NOMO-1 treated with dmso at 0.1 percent for 144 hours (cell line): ENCODE results near the gene BCL2.
A peak's percentile ranks its signal among the peaks of the same experiment; 100 is the strongest.

Experiments used
- DNase-seq: peaks from one replicate; lab custom pipeline; 2025; ENCODE audit not compliant: unreplicated experiment; lab: John Stamatoyannopoulos, UW

The BCL2 gene

DNA sequence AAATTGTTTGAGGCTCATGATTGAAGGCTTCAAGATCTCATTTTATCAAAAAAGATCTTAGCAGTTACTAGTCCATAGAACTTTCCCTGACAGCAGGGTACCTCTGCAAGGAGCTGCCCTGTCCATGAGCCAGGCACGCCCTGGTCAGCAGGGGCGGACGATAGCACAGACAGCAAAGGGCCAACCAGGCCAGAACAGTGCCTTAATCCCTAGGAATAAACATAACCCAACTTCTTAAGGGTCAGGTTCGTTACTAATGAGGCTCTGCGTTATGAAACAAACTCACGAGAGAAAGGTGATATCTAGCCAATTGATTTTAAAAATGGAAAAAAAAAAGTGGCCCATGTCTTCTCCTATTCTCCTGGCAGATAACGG, 59.2 kb downstream of the BCL2 start:
- no peak for DNase-seq

DNA sequence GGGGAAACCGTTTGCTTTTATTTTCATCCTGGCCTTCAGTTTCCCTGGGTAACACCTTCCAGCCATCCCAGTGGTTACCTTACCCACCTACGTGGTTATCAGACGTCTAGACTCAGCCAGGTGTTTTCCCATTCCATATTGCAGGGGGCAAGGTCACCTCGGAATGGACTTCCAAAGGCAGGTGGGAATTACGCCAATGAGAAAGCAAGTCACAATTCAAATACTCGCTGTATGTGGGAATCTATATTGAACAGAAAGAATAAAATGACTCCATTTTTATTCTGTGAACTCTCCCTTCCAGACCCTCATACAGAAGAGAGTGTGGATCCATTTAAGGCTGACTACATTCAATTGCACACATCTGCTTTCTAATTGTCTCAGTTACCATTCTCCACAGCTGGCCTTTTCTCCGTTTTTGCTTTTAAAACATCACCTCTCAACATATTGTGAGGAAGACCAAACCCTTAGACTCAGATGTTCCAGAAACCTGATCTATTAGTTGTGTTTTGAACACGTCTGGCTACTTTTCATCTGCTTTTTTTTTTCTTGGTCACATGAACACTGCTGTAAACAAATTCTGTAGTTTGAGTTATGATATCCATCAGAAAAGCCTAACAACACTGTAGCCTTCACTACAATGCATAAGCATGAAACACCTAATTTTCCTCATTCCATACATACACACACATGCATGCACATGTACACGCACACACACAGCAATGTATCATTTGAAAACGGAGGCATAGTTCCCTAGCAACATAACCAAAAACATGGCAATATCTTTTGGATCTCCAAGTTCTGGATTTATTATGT, 59.8 kb downstream of the BCL2 start:
- DNase-seq = no peak

GRCh38 chr18:63258749-63259566, 60.6 kb downstream of the BCL2 start:
- no peak for DNase-seq

DNA sequence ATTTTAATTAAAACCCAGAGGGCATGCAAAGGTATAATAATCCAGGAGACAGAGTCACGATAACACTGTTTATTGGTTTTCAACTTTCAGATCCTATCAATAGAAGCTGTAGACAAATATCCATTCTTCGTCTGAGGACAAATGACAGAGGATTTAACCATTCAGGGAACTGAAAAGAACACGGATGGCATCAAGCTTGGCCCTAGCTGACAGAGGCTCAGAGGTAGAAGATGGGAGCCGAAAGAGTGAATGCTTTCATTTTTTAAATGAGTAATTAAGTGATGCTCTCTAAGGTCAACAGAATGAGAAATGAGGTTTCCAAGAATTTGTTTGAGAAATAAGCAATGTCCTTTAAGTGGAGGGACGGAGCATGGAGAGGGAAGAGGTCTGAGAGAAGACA, 62.1 kb downstream of the BCL2 start:
- no peak for DNase-seq

- DNase-seq = no peak
Observed at GRCh38 chr18:63255435-63255834, 64.1 kb downstream of the BCL2 start.

- DNase-seq = no peak
Observed at GRCh38 chr18:63254716-63255399, 64.7 kb downstream of the BCL2 start.

DNA sequence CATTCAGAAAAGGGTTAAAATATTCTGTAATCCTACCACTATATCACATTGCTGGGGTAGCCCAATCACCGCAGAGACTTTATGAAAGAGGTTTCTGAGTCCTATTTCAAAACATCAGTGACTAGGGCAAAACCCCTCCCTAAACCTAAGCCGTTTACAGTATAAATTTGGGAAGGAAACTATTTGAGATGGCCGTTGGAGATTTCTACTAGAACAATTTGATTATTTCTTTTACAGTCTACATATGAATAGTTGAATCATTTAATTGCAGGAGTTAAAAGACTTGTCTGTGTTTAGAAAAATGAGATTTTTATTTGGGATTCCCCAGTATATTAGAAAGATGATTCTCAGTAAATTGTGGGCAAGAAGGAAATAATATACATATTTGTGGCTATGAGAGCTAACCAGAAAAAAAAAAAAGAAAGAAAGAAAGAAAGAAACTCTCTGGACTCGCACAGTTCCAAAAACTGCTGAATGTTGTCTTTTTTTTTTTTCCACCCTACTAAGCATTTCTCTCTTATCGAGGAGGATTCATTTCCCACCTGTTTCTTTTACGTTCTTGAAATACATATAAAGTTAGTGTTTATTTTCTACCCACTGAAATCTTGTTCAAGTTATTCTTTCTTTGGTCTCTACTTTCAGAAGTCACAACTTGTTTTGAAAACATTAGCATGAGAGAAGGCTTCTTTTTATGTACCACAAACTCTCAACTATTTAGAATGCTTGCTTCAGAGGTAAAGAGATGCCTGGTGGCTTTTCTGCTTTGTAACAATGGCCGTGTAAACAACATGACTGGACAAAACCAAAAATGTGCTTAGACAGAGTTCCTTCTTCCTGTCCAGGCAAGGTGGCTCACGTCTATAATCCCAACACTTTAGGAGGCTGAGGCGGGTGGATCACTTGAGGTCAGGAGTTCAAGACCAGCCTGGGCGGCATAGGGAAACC, 65.9 kb downstream of the BCL2 start:
- peak; percentile 82 for DNase-seq

GRCh38 chr18:63253014-63253413, 66.6 kb downstream of the BCL2 start:
- DNase-seq = no peak

DNA sequence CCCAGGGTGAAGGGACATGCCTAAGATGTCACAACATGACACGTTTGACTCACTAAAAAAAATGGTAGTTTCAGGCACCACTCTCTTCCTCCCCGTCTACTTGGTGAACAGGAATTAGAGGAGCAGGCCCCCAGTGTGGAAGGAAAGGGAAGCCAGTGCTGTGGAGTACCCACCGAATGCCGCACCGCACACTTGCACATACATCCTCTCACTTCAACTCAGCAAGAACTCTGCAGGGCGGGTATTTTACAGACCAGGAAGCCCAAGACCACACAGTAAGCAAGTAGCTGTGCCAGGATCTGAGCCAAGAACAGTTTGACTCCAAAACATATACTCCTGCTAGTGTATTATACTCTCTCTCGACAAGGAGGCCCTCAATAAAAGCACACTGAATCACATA, 69.8 kb downstream of the BCL2 start:
- DNase-seq = no peak

- no peak for DNase-seq
Observed at GRCh38 chr18:63247926-63248325, 71.6 kb downstream of the BCL2 start.

- no peak for DNase-seq
Observed at GRCh38 chr18:63247506-63247905, 72.1 kb downstream of the BCL2 start.

- DNase-seq = peak; percentile 11
Observed at GRCh38 chr18:63245600-63245999, 74.0 kb downstream of the BCL2 start.

GRCh38 chr18:63244607-63245006, 75.0 kb downstream of the BCL2 start:
- no peak for DNase-seq

GRCh38 chr18:63241760-63242159, 77.8 kb downstream of the BCL2 start:
- no peak for DNase-seq

DNA sequence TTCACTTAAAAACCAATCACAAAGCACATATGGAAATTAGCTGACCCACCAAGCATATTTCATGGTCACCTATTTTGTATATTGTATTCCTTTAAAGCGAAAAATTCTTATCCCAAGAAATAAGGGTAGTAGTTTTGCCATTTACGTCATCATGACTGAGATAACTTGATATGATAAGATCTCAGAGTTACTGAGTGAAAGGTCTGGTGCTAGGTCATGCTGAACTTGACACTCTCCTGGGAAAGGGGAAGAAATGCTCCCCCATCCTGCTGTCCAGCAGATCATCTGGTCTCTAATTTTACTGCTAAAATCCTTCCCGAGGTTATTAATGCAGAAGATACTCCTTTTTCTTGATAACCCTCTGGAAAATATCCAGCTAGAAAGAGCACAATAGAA, 78.3 kb downstream of the BCL2 start:
- no peak for DNase-seq

DNA sequence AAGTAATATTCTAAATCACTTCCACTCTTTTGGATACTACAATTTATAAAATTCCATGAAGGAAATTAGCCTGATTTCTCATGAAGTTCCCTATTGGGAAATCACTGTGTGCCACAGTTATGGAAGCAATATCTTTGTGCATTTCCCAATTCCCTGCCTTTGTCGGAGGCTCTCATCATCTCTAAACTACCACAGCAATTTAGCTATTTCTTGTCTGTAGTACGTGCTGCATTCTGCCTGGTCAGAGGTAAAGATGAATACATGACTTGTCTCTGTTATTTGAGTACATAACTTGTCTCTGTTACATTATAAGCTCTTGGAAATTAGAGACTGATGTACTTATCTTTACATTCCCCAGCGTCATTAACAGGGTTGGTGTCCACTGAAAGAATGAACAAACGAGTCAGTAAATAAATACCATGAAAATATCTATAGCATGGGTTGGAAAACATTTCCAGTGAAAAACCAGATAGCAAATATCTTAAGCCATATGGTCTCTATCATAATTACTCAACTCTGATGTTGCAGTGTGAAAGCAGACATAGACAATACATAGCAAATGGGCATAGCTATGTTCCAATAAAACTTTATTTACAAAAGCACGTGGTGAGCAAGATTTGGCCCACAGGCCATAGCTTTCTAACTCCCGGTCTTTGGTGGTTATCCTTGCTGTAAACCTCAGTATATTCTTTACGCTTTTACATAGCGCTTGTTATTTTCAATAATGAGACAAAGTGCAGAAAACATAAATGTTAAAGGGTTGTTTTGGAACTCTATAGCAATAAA, 78.8 kb downstream of the BCL2 start:
- no peak for DNase-seq

DNA sequence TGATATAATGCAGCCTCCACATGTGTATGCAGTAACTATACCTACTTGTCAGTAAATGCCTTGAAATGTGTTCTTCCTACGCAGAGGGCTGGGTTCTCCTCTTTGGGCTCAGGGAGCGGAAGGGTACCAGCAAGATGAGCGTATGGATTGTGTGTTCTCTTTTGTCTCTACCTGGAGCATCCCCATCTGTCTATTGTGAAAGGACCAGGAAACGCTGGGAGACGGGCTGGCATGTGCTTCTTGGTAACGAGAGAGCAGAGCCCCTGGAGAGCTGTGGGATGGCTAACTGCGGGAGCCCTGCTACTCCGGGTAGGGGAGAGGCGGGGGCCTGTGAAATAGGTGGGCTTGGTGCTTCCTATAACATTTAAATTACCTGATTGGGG, 80.9 kb downstream of the BCL2 start:
- DNase-seq = no peak

GRCh38 chr18:63237881-63238692, 81.5 kb downstream of the BCL2 start:
- DNase-seq = no peak
